ENCODE data around the gene GPR155.

Gene GPR155

GRCh38 chr2:174445248-174445647, 41.6 kb downstream of the GPR155 start:
- no peak for FAIRE-seq
- TF ChIP-seq POLR2A (IDR thresholded peaks at IDR 0.05; ENCODE audit: low read depth, low read length) (no peak), PAX5 (IDR thresholded peaks at IDR 0.05; ENCODE audit: insufficient read depth, low read length, severe bottlenecking) (no peak), SPI1 (IDR thresholded peaks at IDR 0.05; ENCODE audit: low read depth, low read length) (no peak), POLR2AphosphoS5 (IDR thresholded peaks at IDR 0.05; ENCODE audit: low read depth, low read length) (no peak), POU2F2 (IDR thresholded peaks at IDR 0.05; ENCODE audit: low read depth, low read length) (no peak), TAF1 (IDR thresholded peaks at IDR 0.05; ENCODE audit: low read depth, low read length) (no peak)
- no peak for DNase-seq (ENCODE audit: insufficient read length, low spot score)

- DNase-seq (ENCODE audit: insufficient read length, low spot score) (no peak), FAIRE-seq (no peak)
- TF ChIP-seq TAF1 (IDR thresholded peaks at IDR 0.05; ENCODE audit: low read depth, low read length) (no peak), POLR2A (IDR thresholded peaks at IDR 0.05; ENCODE audit: low read depth, low read length) (no peak), POU2F2 (IDR thresholded peaks at IDR 0.05; ENCODE audit: low read depth, low read length) (no peak), POLR2AphosphoS5 (IDR thresholded peaks at IDR 0.05; ENCODE audit: low read depth, low read length) (no peak), SPI1 (IDR thresholded peaks at IDR 0.05; ENCODE audit: low read depth, low read length) (no peak), PAX5 (IDR thresholded peaks at IDR 0.05; ENCODE audit: insufficient read depth, low read length, severe bottlenecking) (no peak)
These were observed 42.1 kb downstream of the GPR155 start for GRCh38 chr2:174444761-174445160.

DNA sequence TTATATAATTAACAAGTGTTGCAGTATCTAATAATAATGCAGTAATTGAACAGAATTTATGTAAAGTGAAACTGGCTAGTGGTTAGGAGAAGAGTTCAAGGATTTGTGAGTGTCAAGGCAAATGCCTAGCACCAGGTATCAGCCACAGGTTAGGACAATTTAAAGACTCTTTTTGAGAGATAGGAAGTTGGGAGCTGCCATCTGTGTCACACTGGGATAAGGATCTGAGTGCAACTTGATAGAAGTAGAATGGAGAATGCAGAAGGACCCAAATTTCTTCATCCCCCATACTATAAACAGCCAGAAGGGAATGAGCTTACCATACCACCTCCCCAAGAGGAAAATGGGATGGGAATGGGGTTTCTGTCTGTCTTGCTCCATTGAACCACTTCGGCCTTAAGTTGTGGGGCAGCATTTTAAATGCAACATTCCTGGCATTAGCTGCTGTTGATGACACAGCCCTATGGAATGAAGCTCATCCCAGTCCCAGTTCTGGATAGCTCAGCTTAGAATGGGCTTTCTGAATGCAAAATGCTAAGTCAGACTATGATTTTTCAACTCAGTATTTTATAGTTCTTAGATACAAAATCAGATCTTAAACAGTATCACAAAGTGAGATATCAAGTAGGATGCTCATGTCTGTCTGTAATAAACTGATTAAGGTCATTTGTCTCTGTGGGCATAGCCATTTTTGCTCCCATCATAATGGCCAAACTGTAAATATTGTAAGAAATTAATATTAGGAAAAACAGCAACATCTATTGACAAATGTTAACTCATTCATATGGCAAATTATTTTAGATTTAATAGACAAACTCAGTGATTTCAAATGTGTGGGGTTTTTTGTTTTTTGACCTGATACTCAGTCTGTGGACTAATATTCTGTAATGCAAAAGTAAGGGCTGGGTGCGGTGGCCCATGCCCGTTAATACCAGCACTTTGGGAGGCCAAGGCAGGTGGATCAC, 44.0 kb downstream of the GPR155 start:
- TF ChIP-seq TAF1 (IDR thresholded peaks at IDR 0.05; ENCODE audit: low read depth, low read length) (no peak), POU2F2 (IDR thresholded peaks at IDR 0.05; ENCODE audit: low read depth, low read length) (no peak), POLR2A (IDR thresholded peaks at IDR 0.05; ENCODE audit: low read depth, low read length) (no peak), SPI1 (IDR thresholded peaks at IDR 0.05; ENCODE audit: low read depth, low read length) (no peak), PAX5 (IDR thresholded peaks at IDR 0.05; ENCODE audit: insufficient read depth, low read length, severe bottlenecking) (no peak), POLR2AphosphoS5 (IDR thresholded peaks at IDR 0.05; ENCODE audit: low read depth, low read length) (no peak)
- no peak for DNase-seq (ENCODE audit: insufficient read length, low spot score)
- no peak for FAIRE-seq

- DNase-seq (ENCODE audit: insufficient read length, low spot score): no peak
- no peak for TF ChIP-seq SPI1 (IDR thresholded peaks at IDR 0.05; ENCODE audit: low read depth, low read length)
- TF ChIP-seq PAX5 (IDR thresholded peaks at IDR 0.05; ENCODE audit: insufficient read depth, low read length, severe bottlenecking): no peak
- no peak for TF ChIP-seq POU2F2 (IDR thresholded peaks at IDR 0.05; ENCODE audit: low read depth, low read length)
- TF ChIP-seq POLR2AphosphoS5 (IDR thresholded peaks at IDR 0.05; ENCODE audit: low read depth, low read length): no peak
- TF ChIP-seq POLR2A (IDR thresholded peaks at IDR 0.05; ENCODE audit: low read depth, low read length): no peak
- TF ChIP-seq TAF1 (IDR thresholded peaks at IDR 0.05; ENCODE audit: low read depth, low read length): no peak
- FAIRE-seq: no peak
These were observed 46.9 kb downstream of the GPR155 start for GRCh38 chr2:174439950-174440349.

- FAIRE-seq (no peak), DNase-seq (ENCODE audit: insufficient read length, low spot score) (no peak)
- TF ChIP-seq SPI1 (IDR thresholded peaks at IDR 0.05; ENCODE audit: low read depth, low read length) (no peak), POLR2AphosphoS5 (IDR thresholded peaks at IDR 0.05; ENCODE audit: low read depth, low read length) (no peak), POU2F2 (IDR thresholded peaks at IDR 0.05; ENCODE audit: low read depth, low read length) (no peak), TAF1 (IDR thresholded peaks at IDR 0.05; ENCODE audit: low read depth, low read length) (no peak), POLR2A (IDR thresholded peaks at IDR 0.05; ENCODE audit: low read depth, low read length) (no peak), PAX5 (IDR thresholded peaks at IDR 0.05; ENCODE audit: insufficient read depth, low read length, severe bottlenecking) (no peak)
These were observed 47.5 kb downstream of the GPR155 start for GRCh38 chr2:174439323-174439722.

- no peak for DNase-seq (ENCODE audit: insufficient read length, low spot score)
- no peak for FAIRE-seq
- TF ChIP-seq PAX5 (IDR thresholded peaks at IDR 0.05; ENCODE audit: insufficient read depth, low read length, severe bottlenecking) (no peak), SPI1 (IDR thresholded peaks at IDR 0.05; ENCODE audit: low read depth, low read length) (no peak), TAF1 (IDR thresholded peaks at IDR 0.05; ENCODE audit: low read depth, low read length) (no peak), POLR2AphosphoS5 (IDR thresholded peaks at IDR 0.05; ENCODE audit: low read depth, low read length) (no peak), POU2F2 (IDR thresholded peaks at IDR 0.05; ENCODE audit: low read depth, low read length) (no peak), POLR2A (IDR thresholded peaks at IDR 0.05; ENCODE audit: low read depth, low read length) (no peak)
These were observed 48.5 kb downstream of the GPR155 start for GRCh38 chr2:174438146-174438886.

GRCh38 chr2:174436351-174436750, 50.5 kb downstream of the GPR155 start:
- DNase-seq (ENCODE audit: insufficient read length, low spot score) (no peak), FAIRE-seq (no peak)
- no peak for TF ChIP-seq POLR2AphosphoS5 (IDR thresholded peaks at IDR 0.05; ENCODE audit: low read depth, low read length)
- no peak for TF ChIP-seq TAF1 (IDR thresholded peaks at IDR 0.05; ENCODE audit: low read depth, low read length)
- TF ChIP-seq POLR2A (IDR thresholded peaks at IDR 0.05; ENCODE audit: low read depth, low read length): no peak
- no peak for TF ChIP-seq PAX5 (IDR thresholded peaks at IDR 0.05; ENCODE audit: insufficient read depth, low read length, severe bottlenecking)
- TF ChIP-seq SPI1 (IDR thresholded peaks at IDR 0.05; ENCODE audit: low read depth, low read length): no peak
- TF ChIP-seq POU2F2 (IDR thresholded peaks at IDR 0.05; ENCODE audit: low read depth, low read length): no peak

- TF ChIP-seq TAF1 (IDR thresholded peaks at IDR 0.05; ENCODE audit: low read depth, low read length) (no peak), PAX5 (IDR thresholded peaks at IDR 0.05; ENCODE audit: insufficient read depth, low read length, severe bottlenecking) (no peak), POLR2AphosphoS5 (IDR thresholded peaks at IDR 0.05; ENCODE audit: low read depth, low read length) (no peak), SPI1 (IDR thresholded peaks at IDR 0.05; ENCODE audit: low read depth, low read length) (no peak)
- no peak for DNase-seq (ENCODE audit: insufficient read length, low spot score)
- no peak for FAIRE-seq
These were observed 54.9 kb downstream of the GPR155 start for GRCh38 chr2:174431902-174432301.

- DNase-seq (ENCODE audit: insufficient read length, low spot score): no peak
- no peak for FAIRE-seq
- TF ChIP-seq POLR2A (IDR thresholded peaks at IDR 0.05; ENCODE audit: low read depth, low read length) (no peak), POLR2AphosphoS5 (IDR thresholded peaks at IDR 0.05; ENCODE audit: low read depth, low read length) (no peak), SPI1 (IDR thresholded peaks at IDR 0.05; ENCODE audit: low read depth, low read length) (no peak), POU2F2 (IDR thresholded peaks at IDR 0.05; ENCODE audit: low read depth, low read length) (no peak), TAF1 (IDR thresholded peaks at IDR 0.05; ENCODE audit: low read depth, low read length) (no peak), PAX5 (IDR thresholded peaks at IDR 0.05; ENCODE audit: insufficient read depth, low read length, severe bottlenecking) (no peak)
These were observed 56.8 kb downstream of the GPR155 start for GRCh38 chr2:174430066-174430465.
